NCI-H82 treated with DMSO at 0.1 percent for 48 hours (cell line): ENCODE measurements around the gene GIMAP5.

Experiments
- DNase-seq: peaks from one replicate; lab custom pipeline; 2025; ENCODE audit not compliant: unreplicated experiment; lab: John Stamatoyannopoulos, UW

The GIMAP5 gene

DNA sequence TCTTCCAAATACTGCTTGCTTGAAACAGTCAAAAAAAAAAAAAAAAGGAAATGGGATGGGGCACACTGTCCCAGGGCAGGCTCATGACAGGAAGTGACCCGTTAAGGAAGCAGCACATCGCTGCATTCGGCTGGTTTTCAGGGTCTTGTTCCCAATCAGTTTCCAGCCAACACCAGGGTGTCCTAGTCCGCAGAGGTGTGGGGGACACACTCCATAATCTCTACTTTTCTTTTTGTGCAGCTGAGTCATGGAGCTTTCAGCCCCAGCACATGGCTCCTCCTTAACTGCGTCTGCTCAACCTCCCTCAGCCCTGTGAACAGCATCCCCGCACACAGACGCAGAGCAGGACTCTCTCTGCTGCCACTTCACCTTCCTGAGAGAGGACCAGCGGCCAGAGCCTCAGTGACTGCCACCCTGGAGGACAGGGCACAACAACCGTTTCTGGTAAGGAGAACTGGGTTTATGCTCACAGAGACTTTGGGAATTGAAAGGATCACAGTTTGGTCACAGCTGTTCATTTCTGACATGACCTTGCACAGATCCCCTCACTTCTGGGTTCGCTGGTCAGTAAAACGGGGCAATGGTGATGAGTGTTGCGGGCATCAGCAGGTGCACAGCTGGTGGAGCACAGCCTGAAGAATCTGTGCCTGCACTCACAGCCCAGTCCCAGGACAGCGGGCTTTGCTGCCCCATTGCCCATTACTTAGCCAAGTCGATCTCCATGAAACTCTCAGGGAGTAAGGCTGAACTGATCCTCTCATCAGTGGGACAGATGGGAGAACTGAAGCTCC is at the start of gene GIMAP5:
GIMAP5 (plus strand) TSS at position 154 of the 791 bp plus-strand sequence. CDS start 3,467 bp downstream, outside the sequence.
- no peak for DNase-seq

DNA sequence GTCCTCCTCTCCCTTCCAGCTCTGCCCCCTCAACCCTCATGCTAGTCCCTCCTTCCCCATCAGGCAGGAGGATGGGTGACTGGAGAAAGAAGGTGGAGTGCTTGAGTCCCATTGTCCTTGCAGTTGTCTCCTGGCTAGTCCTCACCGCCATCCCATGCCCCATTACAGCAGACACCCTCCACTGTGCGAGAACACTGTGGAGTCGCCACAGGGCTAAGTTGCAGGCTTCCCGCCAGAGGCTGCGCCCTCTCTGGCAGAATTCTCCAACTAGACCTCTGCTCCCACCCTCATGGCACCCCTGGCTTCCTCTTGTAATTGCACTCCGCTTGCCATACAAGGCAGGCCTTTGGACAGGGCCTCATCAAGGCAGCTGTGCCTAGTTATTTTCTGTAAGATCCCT is 48.6 kb upstream of the GIMAP5 start:
- DNase-seq = no peak

DNA sequence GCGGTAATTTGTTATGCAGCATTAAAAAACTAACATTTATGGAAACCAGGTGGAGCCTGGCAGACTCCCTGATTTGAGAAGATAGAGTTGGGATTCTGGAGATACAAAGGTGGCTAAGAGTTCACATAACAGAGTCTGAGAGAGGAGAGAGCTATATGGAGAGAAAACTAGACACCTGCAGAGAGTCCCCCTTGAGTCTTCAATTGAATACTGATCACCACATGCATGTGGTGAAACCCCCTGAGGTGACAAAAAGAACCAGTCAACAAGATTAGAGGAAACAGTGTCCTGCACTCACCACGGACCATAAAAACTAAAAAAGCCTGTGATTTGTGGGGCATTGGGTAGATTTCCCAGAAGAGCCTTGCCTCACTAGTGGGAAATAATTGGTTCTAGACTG is 41.6 kb upstream of the GIMAP5 start:
- DNase-seq = no peak

DNA sequence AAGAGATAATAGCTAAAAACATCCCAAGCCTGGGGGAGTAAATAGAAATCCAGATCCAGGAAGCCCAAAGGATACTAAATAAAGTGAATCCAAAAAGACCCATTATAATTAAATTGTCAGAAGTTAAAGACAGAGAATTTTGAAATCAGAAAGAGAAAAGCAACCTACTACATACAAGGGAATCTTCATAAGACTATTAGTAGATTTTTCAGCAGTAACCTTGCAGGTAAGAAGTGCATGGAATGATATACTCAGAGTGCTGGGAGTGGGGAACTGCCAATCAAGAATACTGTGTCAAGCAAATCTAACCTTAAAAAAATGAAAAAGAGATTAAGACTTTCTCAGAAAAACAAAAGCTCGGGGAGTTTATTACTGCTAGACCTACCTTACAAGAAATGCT is 34.0 kb upstream of the GIMAP5 start:
- no peak for DNase-seq

DNA sequence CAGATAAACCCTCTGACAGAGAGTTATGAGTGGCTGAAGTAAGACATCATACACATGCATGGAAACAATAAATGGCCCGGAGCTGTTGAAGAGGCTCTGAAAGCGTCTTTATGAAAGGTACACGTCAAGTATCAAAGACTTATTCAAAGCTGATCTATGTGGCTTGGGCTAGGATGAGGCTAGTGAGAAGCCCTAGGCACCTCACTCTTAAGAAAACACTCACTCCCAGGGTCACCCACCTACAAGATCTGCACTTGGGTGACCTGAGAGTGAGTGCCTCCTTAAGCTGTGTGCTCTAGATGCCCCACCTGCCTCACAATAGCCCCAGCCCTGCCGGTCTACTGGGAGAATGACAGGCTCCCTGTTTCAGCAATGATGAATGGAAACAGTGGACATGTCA is 21.9 kb upstream of the GIMAP5 start:
- DNase-seq = no peak

DNA sequence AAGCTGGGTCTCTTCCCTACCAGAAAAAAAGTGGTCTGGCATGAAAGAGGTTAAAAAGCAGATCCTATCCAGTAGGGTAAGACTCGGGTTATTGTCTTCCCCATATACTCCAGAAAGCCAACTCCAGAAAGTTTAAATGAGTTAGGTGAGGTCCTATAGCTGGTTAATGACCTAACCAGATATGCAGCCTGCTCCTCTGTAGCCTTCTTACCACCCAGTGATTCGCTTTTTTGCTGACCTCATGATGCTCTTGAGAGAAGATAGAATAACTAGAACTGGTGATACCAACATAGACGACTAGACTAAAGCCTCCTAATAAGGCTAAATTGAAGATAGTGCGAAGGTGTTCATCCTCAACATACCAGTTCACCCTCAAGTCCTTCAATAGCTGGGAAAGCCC is 21.5 kb upstream of the GIMAP5 start:
- DNase-seq = no peak

DNA sequence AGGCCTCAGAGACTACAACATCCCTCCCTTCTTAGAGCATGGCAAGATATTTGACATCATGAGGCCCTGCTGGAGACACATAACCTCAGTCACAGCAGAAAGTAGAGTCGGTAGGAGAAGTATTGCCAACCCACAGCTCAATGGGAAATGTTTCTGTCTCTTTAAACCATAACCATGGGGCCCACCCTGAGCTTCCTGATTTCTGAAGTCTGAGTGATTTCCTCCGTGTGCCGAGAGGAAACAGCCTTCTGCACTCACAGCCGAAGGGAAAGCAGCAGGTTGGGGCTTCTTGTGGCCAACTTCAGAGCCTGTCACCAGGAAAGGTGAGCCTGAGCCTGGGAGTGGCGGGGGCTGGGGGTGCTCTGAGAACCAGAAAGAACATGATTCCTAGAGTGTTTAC is 20.9 kb upstream of the GIMAP5 start, which contains the start of gene GIMAP1:
GIMAP1 (plus strand) TSS at position 246 of the 400 bp plus-strand sequence. CDS start 2,435 bp downstream, outside the sequence.
- no peak for DNase-seq

DNA sequence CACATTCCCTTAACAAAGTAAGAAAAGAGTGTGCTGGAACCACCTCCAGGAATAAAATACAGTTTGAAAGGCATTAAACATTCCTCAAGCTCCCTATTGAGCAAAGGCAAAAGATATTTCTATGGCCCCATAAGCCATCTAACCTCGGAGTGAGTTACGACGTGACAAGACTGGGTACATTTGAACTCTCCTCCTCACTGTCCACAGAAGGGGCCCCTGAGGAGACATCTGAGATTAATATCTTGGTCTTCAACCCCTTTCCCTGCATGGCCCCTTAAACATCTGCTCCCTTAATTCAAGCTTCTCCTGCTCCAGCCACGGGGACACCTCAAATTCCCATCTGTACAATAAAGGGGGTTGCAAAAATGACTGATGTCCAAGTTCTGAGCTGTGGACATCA is 20.3 kb upstream of the GIMAP5 start:
- DNase-seq = no peak

DNA sequence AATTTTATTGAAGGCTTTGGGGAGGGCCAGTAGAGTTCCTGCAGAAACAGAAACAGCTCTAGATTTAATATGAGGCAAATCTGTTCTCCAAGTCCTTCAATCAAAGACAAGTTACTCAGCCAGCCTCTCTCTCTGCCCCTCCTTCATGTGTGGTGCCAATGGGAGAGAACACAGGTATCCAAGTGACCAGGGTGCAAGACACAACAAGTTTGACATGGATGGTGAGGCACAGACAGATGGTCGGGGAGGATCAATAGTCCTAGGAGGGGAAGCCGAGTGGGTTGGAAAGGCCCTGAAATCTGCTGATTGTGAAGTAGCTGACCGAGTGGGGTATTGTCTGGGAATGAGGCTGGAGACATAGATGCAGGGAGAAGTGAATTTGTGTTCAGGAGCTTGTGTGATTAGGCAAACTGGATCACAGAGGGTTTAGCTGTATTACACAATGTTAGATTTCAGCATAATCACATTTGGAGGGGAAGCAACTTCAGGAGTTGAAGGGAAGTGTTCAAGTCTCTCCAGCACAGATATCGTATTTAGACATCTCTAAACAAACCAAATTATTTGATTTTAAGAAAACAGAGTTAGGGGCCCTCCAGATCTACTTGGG is 19.3 kb upstream of the GIMAP5 start:
- no peak for DNase-seq

DNA sequence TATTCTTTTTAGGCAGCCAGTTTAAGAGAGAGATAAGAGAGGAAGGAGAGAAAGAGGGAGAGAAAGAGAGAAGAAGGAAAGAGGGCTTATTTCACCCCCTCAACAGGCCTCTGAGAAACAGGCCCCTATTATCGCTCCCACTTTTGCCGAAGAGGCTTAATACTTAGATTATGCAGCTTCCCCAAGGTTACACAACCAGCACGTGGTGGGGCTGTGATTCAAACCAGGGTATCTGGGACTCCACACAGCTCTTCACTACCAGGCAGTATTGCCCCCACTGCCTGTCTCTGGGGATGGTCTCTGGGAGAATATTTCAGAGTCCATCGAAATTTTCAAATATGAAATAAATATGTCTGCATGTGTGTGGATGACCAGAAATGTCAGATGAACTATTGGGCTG is 17.8 kb upstream of the GIMAP5 start:
- DNase-seq = no peak

DNA sequence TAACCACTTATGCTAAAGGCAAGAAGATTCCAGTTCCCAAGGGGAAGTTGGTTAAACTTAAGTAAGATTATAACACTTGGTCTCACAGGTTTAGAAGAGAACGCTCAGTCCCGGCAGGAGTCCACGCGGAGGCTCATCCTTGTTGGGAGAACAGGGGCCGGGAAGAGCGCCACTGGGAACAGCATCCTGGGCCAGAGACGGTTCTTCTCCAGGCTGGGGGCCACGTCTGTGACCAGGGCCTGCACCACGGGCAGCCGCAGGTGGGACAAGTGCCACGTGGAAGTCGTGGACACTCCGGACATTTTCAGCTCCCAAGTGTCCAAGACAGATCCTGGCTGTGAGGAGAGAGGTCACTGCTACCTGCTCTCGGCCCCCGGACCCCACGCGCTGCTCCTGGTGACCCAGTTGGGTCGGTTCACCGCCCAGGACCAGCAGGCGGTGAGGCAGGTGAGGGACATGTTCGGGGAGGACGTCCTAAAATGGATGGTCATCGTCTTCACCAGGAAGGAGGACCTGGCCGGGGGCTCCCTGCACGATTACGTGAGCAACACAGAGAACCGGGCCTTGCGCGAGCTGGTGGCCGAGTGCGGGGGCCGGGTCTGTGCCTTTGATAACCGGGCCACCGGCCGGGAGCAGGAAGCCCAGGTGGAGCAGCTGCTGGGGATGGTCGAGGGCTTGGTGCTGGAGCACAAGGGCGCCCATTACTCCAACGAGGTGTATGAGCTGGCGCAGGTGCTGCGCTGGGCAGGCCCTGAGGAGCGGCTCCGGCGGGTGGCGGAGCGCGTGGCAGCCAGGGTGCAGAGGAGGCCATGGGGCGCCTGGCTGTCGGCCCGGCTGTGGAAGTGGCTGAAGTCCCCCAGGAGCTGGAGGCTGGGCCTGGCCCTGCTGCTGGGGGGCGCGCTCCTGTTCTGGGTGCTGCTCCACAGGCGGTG is 17.0 kb upstream of the GIMAP5 start:
- DNase-seq = no peak

DNA sequence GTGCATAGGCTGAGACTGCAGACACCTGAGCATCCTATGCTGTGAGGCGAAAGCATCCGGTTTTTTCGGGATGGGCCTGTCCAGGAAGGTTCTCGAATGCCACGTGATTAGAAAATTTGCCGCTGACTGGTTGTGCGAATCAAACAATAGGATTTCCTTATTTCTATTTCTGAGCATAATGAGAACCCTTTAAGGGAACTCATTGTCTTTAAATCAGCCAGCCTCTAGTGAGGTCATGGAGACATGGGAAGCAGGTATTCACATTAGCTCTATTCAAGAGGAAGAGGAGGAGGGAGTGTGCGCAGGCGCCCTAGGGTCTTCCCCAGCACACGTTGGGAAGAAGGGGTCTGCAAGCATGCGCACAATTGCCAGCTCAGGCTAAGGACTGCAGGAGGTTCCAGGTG is 15.2 kb upstream of the GIMAP5 start:
- DNase-seq = no peak

DNA sequence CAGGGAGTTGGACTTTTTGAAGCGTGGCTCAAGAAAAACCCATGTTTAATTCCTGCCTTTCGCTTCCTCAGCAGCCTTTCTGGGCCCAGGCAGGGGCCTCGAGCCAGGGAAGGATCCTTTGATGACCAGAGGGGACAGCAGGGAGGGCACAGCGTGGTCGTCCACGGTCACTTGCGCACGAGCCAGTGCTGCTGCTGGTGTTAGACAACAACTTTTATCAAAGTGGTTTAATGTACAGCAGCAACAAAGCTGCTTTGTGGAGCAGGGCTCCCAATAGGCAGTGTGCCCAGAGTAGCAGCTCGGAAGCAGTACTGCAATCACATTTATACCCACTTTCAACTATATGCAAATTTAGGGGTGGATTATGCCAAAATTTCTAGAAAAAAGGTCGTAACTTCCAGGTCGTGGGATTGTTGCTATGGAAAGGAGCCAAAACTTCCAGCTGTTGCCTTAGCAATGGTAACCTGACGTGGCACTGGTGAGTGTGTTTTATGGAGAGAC is 14.7 kb upstream of the GIMAP5 start:
- no peak for DNase-seq

DNA sequence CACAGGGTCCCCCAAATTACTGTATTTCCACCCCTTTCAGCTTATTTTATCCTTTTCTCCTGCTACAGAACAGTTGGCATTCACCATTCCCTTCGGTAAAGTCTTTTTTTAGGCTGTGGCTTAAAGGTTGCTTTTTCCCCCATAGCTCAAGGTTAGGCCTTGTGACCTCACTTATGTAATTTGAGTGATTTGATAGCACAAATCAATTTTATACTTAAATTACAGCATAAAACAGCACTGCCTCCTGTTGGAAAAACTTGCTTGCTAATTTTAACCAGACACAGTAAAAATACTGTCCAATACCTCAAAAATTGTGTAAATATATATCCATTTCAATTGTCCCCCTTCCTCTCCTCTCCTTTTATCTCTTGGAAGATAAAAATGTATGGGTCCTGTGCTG is 13.8 kb upstream of the GIMAP5 start:
- no peak for DNase-seq

DNA sequence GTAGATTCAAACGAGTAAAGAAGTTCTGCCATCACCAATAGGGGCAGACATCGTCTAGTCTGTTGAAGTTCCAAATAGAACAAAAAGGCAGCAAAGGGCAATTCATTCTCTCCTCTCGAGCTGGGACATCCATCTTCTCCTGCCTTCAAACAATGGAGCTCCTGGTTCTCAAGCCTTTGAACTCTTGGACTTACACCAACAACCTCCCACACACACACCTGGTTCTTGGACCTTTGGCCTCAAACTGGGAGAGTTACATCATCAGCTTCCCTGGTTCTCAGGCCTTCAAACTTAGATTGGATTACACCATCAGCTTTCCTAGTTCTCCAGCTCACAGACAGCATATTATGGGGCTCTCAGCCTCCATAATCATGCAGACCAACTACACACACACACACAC is 9.8 kb upstream of the GIMAP5 start:
- DNase-seq = no peak

DNA sequence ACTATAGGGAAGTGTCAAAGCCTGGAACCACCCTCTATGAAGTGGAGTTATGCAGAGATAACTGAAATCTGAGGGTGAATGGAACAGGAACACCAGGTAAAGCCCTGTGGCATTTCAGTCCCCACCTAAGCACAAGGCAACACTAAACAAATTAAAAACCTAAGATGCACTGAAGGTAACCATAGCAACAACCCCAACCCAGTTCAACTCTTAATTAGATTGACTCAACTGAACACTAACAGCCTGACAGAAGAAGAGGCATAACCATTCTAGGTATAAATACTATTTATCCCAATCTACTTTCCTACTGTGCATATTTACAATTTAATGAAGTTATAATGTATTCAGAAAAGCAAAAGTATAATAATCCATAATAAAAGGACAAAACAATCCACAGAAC is 9.2 kb upstream of the GIMAP5 start:
- DNase-seq = no peak

DNA sequence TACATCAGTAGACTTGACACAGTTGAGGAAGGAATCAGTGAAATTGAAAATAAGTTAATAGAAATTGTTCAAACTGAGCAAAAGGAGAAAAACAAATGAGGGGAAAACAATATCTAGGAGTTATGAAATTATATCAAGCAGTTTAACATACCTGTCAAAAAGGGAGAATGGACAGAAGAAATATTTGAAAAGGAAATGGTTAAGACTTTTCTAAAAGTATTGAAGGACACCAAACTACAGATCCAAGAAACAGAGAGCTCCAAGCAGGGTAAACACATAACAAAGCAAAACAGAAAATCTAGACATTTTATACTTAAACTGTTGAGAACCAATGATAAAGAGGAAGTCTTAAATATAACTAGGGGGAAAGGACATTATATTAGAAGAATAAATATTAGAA is 8.6 kb upstream of the GIMAP5 start:
- no peak for DNase-seq

DNA sequence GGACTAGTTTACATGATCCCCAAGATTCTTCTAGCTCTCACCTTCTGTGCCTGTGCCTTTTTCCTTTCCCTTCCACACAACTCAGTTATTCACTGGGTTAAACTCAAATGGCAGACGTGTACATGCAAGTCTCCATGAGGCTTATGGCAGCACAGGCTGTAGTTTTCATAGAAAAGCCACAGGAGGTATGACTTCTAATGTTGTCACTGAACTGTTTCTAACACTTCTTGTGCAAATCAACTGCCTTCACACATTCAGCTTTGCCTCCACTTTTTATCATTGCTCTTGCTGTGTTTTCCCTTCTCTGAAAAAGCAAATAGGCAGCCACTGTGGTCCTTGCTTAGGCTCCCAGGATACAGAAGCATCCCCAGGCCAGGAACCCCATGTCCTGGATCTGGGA is 5.3 kb upstream of the GIMAP5 start:
- DNase-seq = no peak

DNA sequence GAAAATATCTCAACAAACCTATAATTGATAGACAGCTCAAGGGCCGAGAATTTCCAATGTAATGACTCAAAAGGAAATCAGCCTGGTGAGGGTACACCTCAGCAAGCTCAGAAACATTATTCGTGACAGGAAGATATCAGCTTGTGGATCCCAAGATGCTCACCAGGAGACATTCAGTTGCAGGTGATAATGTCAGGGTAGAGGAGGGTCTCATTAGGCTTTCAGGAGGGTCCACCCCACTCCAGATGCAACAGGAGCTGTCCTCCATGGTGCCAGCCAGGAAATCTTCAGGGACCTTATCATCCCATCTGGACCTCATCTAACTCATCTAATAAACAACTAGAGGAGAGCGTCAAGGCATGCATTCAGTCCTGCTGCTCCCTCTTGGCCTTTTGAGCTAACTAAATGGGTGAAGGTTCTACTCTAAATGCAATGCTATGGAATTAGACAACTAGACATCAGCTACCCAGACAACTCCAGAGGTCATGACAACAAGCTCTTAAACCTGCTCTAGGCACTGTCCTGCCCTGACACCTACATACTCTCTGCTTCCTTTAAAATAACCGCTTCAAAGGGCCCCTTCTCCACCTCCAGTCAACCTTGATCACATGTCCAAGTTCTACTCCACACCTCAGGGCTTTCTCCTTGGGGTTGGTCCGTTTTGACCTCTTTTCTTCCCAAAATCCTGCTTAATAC is 4.3 kb upstream of the GIMAP5 start:
- no peak for DNase-seq

DNA sequence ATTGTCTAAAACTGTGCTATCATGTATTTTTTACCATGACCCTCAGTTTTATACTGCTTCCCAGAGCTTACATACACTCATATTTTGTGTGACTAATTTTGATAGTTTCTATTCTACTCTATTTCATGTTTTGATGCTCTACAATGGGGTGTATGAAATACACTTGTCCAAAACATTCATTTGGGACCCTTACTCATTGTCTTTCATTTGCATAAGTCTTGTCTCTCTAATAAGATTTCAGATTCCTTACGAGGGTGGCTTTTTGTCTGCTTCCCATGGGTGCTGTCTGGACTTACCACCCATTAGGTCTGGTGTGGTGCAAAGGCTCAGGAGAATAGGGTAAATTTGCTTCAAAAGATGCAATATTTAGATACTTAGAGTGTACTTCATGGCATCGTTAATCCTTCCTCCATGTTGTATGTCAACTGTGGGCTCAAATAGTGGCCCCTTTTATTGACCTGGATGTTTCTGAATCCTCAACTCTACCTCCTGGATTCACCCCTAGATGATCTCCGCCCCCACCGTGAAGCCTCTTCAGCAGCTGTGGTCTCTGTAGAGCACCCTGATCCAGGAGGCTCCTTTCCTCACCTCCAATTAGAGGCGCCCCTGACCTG is 3.6 kb upstream of the GIMAP5 start:
- no peak for DNase-seq
